Osteoblast (primary cell): ENCODE results near the gene TNIK. TPM values are rescaled to one million over a fixed set of nuclear protein-coding genes. Genes with fewer than 3 reads are reported as not detected.

ENCODE experiments used
- DNase-seq: peaks from one replicate; pipeline ENCODE4 v3.0.0; 2011; ENCODE audit warnings: low spot score, mixed read lengths; ENCODE audit not compliant: insufficient read length; ENCODE audit errors: missing footprints
- H2AFZ ChIP-seq: 2 replicates; pipeline ENCODE4 v1.6.0; 2011; ENCODE audit warnings: mild to moderate bottlenecking, low read length
- H3K27ac ChIP-seq: 2 replicates; pipeline ENCODE4 v1.5.1; 2011; ENCODE audit warnings: mild to moderate bottlenecking, low read depth, low read length, moderate library complexity
- H3K27me3 ChIP-seq: 2 replicates; pipeline ENCODE4 v1.6.0; 2012; ENCODE audit warnings: mild to moderate bottlenecking, control low read depth, inconsistent platforms, low read length, moderate library complexity; ENCODE audit not compliant: insufficient read depth
- H3K36me3 ChIP-seq: 2 replicates; pipeline ENCODE4 v1.5.1; 2011; ENCODE audit warnings: mild to moderate bottlenecking, low read length, control low read depth, moderate library complexity; ENCODE audit not compliant: insufficient read depth
- H3K4me1 ChIP-seq: 2 replicates; pipeline ENCODE4 v1.5.1; 2011; ENCODE audit warnings: mild to moderate bottlenecking, low read length, control low read depth, moderate library complexity; ENCODE audit not compliant: insufficient read depth
- H3K4me2 ChIP-seq: 2 replicates; pipeline ENCODE4 v1.6.0; 2011; ENCODE audit warnings: mild to moderate bottlenecking, low read length; ENCODE audit not compliant: insufficient read depth
- H3K4me3 ChIP-seq: fragments of 200-600 bp; sonication (generic); 3 replicates; pipeline ENCODE4 v1.5.1; 2012; ENCODE audit warnings: mild to moderate bottlenecking, low read length, inconsistent platforms; ENCODE audit not compliant: insufficient read depth
- H3K79me2 ChIP-seq: 2 replicates; pipeline ENCODE4 v1.6.0; 2012; ENCODE audit warnings: mild to moderate bottlenecking, low read length, control low read depth, inconsistent platforms; ENCODE audit not compliant: insufficient read depth
- H3K9me3 ChIP-seq: 2 replicates; pipeline ENCODE4 v1.5.1; 2011; ENCODE audit warnings: low read depth, low read length, control low read depth
- H4K20me1 ChIP-seq: 2 replicates; pipeline ENCODE4 v1.6.0; 2012; ENCODE audit warnings: mild to moderate bottlenecking, low read length, control low read depth; ENCODE audit not compliant: insufficient read depth
- total RNA-seq: library from RNA; depleted of rRNA; stranded (reverse); fragments of >200 nt; gene quantifications from 2 replicates; pipeline ENCODE4 v1.2.3, GENCODE V29; 2012
- TF ChIP-seq, protein P1 (sequence below): IDR thresholded peaks from 2 replicates; pipeline ENCODE4 v1.5.1; 2011; ENCODE audit warnings: mild to moderate bottlenecking, low read depth, low read length, moderate library complexity; ENCODE audit errors: extremely low read depth

TNIK gene
- total RNA-seq, 1 donor = 7.6 TPM

DNA sequence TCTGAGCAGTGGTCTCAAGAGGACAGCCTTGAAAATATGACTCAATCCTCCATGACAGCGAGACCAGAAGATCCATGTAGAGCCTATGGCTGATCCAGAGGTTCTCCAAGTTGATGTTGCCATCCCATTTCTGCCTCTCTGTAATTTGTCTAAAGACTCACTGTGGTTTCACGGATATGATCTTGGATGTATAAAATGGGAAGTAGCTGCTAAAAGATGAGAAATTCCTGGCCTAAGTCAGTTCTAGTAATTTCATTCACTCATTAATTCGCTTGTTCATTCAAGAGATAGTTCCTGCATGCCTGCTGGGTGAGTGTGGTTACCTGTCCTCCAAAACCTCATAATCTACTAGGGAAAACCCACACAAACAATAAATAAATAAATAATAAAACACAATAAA is 145.9 kb downstream of the TNIK start:
- H4K20me1 ChIP-seq = no peaks in the 10 kb centered on the region
- no peaks in the 10 kb centered on the region for H3K4me1 ChIP-seq
- H3K79me2 ChIP-seq = no peaks in the 10 kb centered on the region
- DNase-seq = no peak
- no peaks in the 10 kb centered on the region for H3K36me3 ChIP-seq
- no peak overlapping the region for H3K4me3 ChIP-seq
- peaks cover 12% of the 10 kb centered on the region for H3K27me3 ChIP-seq
- no peak overlapping the region for H3K4me2 ChIP-seq
- TF ChIP-seq, protein P1, sequence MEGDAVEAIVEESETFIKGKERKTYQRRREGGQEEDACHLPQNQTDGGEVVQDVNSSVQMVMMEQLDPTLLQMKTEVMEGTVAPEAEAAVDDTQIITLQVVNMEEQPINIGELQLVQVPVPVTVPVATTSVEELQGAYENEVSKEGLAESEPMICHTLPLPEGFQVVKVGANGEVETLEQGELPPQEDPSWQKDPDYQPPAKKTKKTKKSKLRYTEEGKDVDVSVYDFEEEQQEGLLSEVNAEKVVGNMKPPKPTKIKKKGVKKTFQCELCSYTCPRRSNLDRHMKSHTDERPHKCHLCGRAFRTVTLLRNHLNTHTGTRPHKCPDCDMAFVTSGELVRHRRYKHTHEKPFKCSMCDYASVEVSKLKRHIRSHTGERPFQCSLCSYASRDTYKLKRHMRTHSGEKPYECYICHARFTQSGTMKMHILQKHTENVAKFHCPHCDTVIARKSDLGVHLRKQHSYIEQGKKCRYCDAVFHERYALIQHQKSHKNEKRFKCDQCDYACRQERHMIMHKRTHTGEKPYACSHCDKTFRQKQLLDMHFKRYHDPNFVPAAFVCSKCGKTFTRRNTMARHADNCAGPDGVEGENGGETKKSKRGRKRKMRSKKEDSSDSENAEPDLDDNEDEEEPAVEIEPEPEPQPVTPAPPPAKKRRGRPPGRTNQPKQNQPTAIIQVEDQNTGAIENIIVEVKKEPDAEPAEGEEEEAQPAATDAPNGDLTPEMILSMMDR = no peak
- no peak overlapping the region for H2AFZ ChIP-seq
- H3K9me3 ChIP-seq = no peaks in the 10 kb centered on the region
- no peak overlapping the region for H3K27ac ChIP-seq

DNA sequence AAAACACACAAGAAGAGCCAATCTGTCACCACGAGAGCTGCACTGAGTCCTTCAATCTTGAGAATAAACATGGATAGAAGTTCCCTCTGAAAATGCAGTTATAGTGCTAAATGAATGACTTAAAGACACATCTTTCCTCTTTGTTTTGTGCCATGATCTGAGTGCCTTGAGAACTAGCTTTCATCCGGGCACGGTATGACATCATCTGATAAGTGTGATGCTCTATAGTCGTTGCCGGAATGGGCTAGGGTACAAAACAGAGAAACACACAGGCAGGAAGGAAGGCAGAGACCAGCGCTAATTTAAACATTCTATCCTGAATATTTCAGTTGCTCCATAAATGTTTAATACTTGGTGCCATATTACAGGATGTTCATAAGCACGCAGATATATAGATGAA is 146.5 kb downstream of the TNIK start:
- Histone ChIP-seq H3K79me2 (no peaks in the 10 kb centered on the region), H3K27me3 (peaks cover 8% of the 10 kb centered on the region), H3K4me2 (no peak overlapping the region), H4K20me1 (no peaks in the 10 kb centered on the region), H2AFZ (no peak overlapping the region), H3K36me3 (no peaks in the 10 kb centered on the region), H3K9me3 (no peaks in the 10 kb centered on the region), H3K4me3 (no peak overlapping the region), H3K4me1 (no peaks in the 10 kb centered on the region), H3K27ac (no peak overlapping the region)
- TF ChIP-seq, protein P1 = no peak
- no peak for DNase-seq

DNA sequence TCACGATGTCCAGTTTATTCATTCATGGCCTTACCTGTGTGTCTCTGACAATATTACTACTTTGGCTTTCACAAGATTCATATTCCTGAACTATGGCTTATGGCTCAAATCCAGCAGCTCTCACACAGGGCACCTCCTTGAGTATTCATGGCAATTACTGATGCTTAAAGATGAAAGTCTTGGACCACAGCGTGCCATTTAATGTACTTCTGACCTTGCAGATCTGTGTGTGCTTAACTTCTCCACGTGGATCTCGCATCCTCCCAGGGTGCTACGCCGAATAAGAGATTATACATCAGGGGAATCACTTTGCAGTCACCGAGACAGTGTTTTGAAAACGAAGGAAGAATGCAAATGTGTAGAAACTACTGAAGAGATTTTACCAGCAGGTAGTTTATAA is 147.5 kb downstream of the TNIK start:
- H3K79me2 ChIP-seq = no peaks in the 10 kb centered on the region
- no peaks in the 10 kb centered on the region for H3K9me3 ChIP-seq
- peaks cover 8% of the 10 kb centered on the region for H3K27me3 ChIP-seq
- no peaks in the 10 kb centered on the region for H3K4me1 ChIP-seq
- H3K27ac ChIP-seq = no peak overlapping the region
- no peak overlapping the region for H2AFZ ChIP-seq
- no peak for DNase-seq
- H4K20me1 ChIP-seq = no peaks in the 10 kb centered on the region
- H3K36me3 ChIP-seq = no peaks in the 10 kb centered on the region
- H3K4me3 ChIP-seq = no peak overlapping the region
- no peak overlapping the region for H3K4me2 ChIP-seq
- TF ChIP-seq, protein P1 = no peak

DNA sequence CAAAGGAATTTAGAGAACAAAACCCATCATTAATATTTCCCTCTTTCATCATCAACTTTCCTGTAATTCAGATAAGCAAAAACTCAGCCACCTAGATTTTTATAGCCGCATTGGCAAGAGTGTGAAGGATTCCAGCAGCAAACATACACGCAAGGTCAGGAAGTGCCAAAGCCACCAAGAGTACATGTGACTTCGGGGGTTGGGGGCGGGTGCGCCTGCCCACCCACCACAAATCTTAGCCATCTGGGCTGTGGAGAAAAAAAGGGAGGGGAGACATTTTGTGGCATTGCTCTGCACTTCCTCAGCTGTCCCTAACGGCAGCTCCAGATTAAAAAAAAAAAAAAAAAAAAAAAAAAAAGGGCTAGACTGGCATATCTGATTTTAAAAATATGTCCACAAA is 148.4 kb downstream of the TNIK start:
- Histone ChIP-seq H3K27ac (no peak overlapping the region), H3K4me2 (no peak overlapping the region), H3K4me3 (no peak overlapping the region), H3K4me1 (peaks cover 5% of the 10 kb centered on the region), H3K27me3 (peaks cover 8% of the 10 kb centered on the region), H3K9me3 (no peaks in the 10 kb centered on the region), H4K20me1 (no peaks in the 10 kb centered on the region), H3K36me3 (no peaks in the 10 kb centered on the region), H2AFZ (no peak overlapping the region), H3K79me2 (no peaks in the 10 kb centered on the region)
- TF ChIP-seq, protein P1 = no peak
- DNase-seq = no peak
